ENCODE data around the gene PITPNM3.
"Not testable (repeated sequence)": the region's sequence is repeated elsewhere in the genome, so short reads cannot be mapped to it uniquely, and the experiment has no call there.

The PITPNM3 gene

GRCh38 chr17:6494239-6494941 lies 62.0 kb downstream of the PITPNM3 start:
- DNase-seq (ENCODE audit: insufficient read length, low spot score) = no peak
- no peak for FAIRE-seq
- TF ChIP-seq TAF1 (IDR thresholded peaks at IDR 0.05; ENCODE audit: low read depth, low read length) (no peak), PAX5 (IDR thresholded peaks at IDR 0.05; ENCODE audit: insufficient read depth, low read length, severe bottlenecking) (no peak), POLR2AphosphoS5 (IDR thresholded peaks at IDR 0.05; ENCODE audit: low read depth, low read length) (no peak), SPI1 (IDR thresholded peaks at IDR 0.05; ENCODE audit: low read depth, low read length) (no peak), POU2F2 (IDR thresholded peaks at IDR 0.05; ENCODE audit: low read depth, low read length) (no peak), POLR2A (IDR thresholded peaks at IDR 0.05; ENCODE audit: low read depth, low read length) (no peak)

GRCh38 chr17:6492892-6493674 lies 63.3 kb downstream of the PITPNM3 start:
- no peak for DNase-seq (ENCODE audit: insufficient read length, low spot score)
- no peak for TF ChIP-seq PAX5 (IDR thresholded peaks at IDR 0.05; ENCODE audit: insufficient read depth, low read length, severe bottlenecking)
- no peak for TF ChIP-seq POLR2AphosphoS5 (IDR thresholded peaks at IDR 0.05; ENCODE audit: low read depth, low read length)
- TF ChIP-seq POLR2A (IDR thresholded peaks at IDR 0.05; ENCODE audit: low read depth, low read length) = no peak
- TF ChIP-seq SPI1 (IDR thresholded peaks at IDR 0.05; ENCODE audit: low read depth, low read length) = no peak
- TF ChIP-seq TAF1 (IDR thresholded peaks at IDR 0.05; ENCODE audit: low read depth, low read length) = no peak
- TF ChIP-seq POU2F2 (IDR thresholded peaks at IDR 0.05; ENCODE audit: low read depth, low read length) = no peak
- FAIRE-seq = no peak

GRCh38 chr17:6491071-6491700 lies 65.2 kb downstream of the PITPNM3 start:
- no peak for FAIRE-seq
- TF ChIP-seq POU2F2 (IDR thresholded peaks at IDR 0.05; ENCODE audit: low read depth, low read length) = no peak
- TF ChIP-seq PAX5 (IDR thresholded peaks at IDR 0.05; ENCODE audit: insufficient read depth, low read length, severe bottlenecking) = no peak
- no peak for TF ChIP-seq POLR2AphosphoS5 (IDR thresholded peaks at IDR 0.05; ENCODE audit: low read depth, low read length)
- no peak for TF ChIP-seq POLR2A (IDR thresholded peaks at IDR 0.05; ENCODE audit: low read depth, low read length)
- no peak for TF ChIP-seq TAF1 (IDR thresholded peaks at IDR 0.05; ENCODE audit: low read depth, low read length)
- TF ChIP-seq SPI1 (IDR thresholded peaks at IDR 0.05; ENCODE audit: low read depth, low read length) = no peak
- no peak for DNase-seq (ENCODE audit: insufficient read length, low spot score)

- no peak for TF ChIP-seq SPI1 (IDR thresholded peaks at IDR 0.05; ENCODE audit: low read depth, low read length)
- no peak for TF ChIP-seq POLR2A (IDR thresholded peaks at IDR 0.05; ENCODE audit: low read depth, low read length)
- no peak for TF ChIP-seq POU2F2 (IDR thresholded peaks at IDR 0.05; ENCODE audit: low read depth, low read length)
- TF ChIP-seq POLR2AphosphoS5 (IDR thresholded peaks at IDR 0.05; ENCODE audit: low read depth, low read length) = no peak
- TF ChIP-seq TAF1 (IDR thresholded peaks at IDR 0.05; ENCODE audit: low read depth, low read length) = no peak
- no peak for TF ChIP-seq PAX5 (IDR thresholded peaks at IDR 0.05; ENCODE audit: insufficient read depth, low read length, severe bottlenecking)
- DNase-seq (ENCODE audit: insufficient read length, low spot score) = no peak
- FAIRE-seq = no peak
These were observed 67.3 kb downstream of the PITPNM3 start for GRCh38 chr17:6489016-6489550.

GRCh38 chr17:6488008-6488539 lies 68.3 kb downstream of the PITPNM3 start:
- FAIRE-seq (no peak), DNase-seq (ENCODE audit: insufficient read length, low spot score) (no peak)
- TF ChIP-seq SPI1 (IDR thresholded peaks at IDR 0.05; ENCODE audit: low read depth, low read length) = no peak
- TF ChIP-seq PAX5 (IDR thresholded peaks at IDR 0.05; ENCODE audit: insufficient read depth, low read length, severe bottlenecking) = no peak
- no peak for TF ChIP-seq POLR2AphosphoS5 (IDR thresholded peaks at IDR 0.05; ENCODE audit: low read depth, low read length)
- TF ChIP-seq POU2F2 (IDR thresholded peaks at IDR 0.05; ENCODE audit: low read depth, low read length) = no peak
- TF ChIP-seq TAF1 (IDR thresholded peaks at IDR 0.05; ENCODE audit: low read depth, low read length) = no peak
- no peak for TF ChIP-seq POLR2A (IDR thresholded peaks at IDR 0.05; ENCODE audit: low read depth, low read length)

- no peak for FAIRE-seq
- no peak for DNase-seq (ENCODE audit: insufficient read length, low spot score)
- no peak for TF ChIP-seq POU2F2 (IDR thresholded peaks at IDR 0.05; ENCODE audit: low read depth, low read length)
- no peak for TF ChIP-seq SPI1 (IDR thresholded peaks at IDR 0.05; ENCODE audit: low read depth, low read length)
These were observed 68.9 kb downstream of the PITPNM3 start for GRCh38 chr17:6487251-6488007.

GRCh38 chr17:6485646-6486412 lies 70.5 kb downstream of the PITPNM3 start:
- DNase-seq (ENCODE audit: insufficient read length, low spot score) (no peak), FAIRE-seq (no peak)
- TF ChIP-seq TAF1 (IDR thresholded peaks at IDR 0.05; ENCODE audit: low read depth, low read length) (no peak), POLR2A (IDR thresholded peaks at IDR 0.05; ENCODE audit: low read depth, low read length) (no peak), PAX5 (IDR thresholded peaks at IDR 0.05; ENCODE audit: insufficient read depth, low read length, severe bottlenecking) (no peak), POLR2AphosphoS5 (IDR thresholded peaks at IDR 0.05; ENCODE audit: low read depth, low read length) (no peak), POU2F2 (IDR thresholded peaks at IDR 0.05; ENCODE audit: low read depth, low read length) (no peak), SPI1 (IDR thresholded peaks at IDR 0.05; ENCODE audit: low read depth, low read length) (no peak)

- TF ChIP-seq PAX5 (IDR thresholded peaks at IDR 0.05; ENCODE audit: insufficient read depth, low read length, severe bottlenecking) (no peak), TAF1 (IDR thresholded peaks at IDR 0.05; ENCODE audit: low read depth, low read length) (no peak), POU2F2 (IDR thresholded peaks at IDR 0.05; ENCODE audit: low read depth, low read length) (no peak), POLR2AphosphoS5 (IDR thresholded peaks at IDR 0.05; ENCODE audit: low read depth, low read length) (no peak), POLR2A (IDR thresholded peaks at IDR 0.05; ENCODE audit: low read depth, low read length) (no peak)
- DNase-seq (ENCODE audit: insufficient read length, low spot score) (no peak), FAIRE-seq (no peak)
These were observed 72.8 kb downstream of the PITPNM3 start for GRCh38 chr17:6483507-6483906.

GRCh38 chr17:6482796-6483195 lies 73.6 kb downstream of the PITPNM3 start:
- not testable (repeated sequence) for DNase-seq (ENCODE audit: insufficient read length, low spot score); FAIRE-seq
